BE2C (cell line): Measurements from ENCODE around the gene IL19.
"Not testable (repeated sequence)": the region's sequence is repeated elsewhere in the genome, so short reads cannot be mapped to it uniquely, and the experiment has no call there.

ENCODE experiments used
- DNase-seq: peaks from one replicate; pipeline ENCODE4 v3.0.0-alpha.2; 2020
- H3K27me3 ChIP-seq: fragments of 250-450 bp; sonication (Bioruptor Pico); 2 replicates; pipeline ENCODE4 v1.5.1; 2020; ENCODE audit warnings: mild to moderate bottlenecking
- H3K36me3 ChIP-seq: fragments of 250-450 bp; sonication (Bioruptor Pico); 2 replicates; pipeline ENCODE4 v1.5.1; 2020; ENCODE audit warnings: mild to moderate bottlenecking
- H3K4me1 ChIP-seq: fragments of 250-450 bp; sonication (Bioruptor Pico); 2 replicates; pipeline ENCODE4 v1.5.1; 2020
- H3K4me3 ChIP-seq: 2 replicates; pipeline ENCODE4 v1.5.1; 2011; ENCODE audit warnings: low read depth, low read length
- H3K9me3 ChIP-seq: fragments of 250-450 bp; sonication (Bioruptor Pico); 2 replicates; pipeline ENCODE4 v1.5.1; 2020
- TF ChIP-seq, protein P1 (sequence below): IDR thresholded peaks from 2 replicates; pipeline ENCODE4 v1.5.1; 2012; ENCODE audit warnings: mild to moderate bottlenecking, low read depth, low read length

The IL19 gene

DNA sequence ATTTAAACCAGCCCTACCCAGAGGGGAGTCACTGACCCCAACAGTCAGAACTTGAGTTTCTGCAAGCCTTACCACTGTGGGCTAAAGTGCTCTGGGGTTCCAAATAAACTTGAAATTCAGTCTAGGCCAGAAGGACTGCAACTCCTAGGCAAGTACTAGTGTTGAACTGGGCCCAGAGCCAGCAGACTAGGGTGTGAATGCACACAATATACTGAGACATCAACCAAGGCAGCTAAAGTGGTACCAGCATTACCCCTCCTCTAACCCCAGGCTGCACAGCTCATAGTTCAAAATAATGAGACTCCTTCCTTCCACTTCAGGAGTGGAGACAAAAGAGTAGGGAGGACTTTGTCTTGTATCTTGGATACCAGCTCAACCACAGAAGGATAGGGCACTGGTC is 75.9 kb downstream of the IL19 start:
- Histone ChIP-seq H3K27me3 (no peaks in the 10 kb centered on the region), H3K4me1 (no peaks in the 10 kb centered on the region), H3K9me3 (no peaks in the 10 kb centered on the region), H3K36me3 (no peaks in the 10 kb centered on the region), H3K4me3 (no peak overlapping the region)
- no peak for DNase-seq
- TF ChIP-seq, protein P1, sequence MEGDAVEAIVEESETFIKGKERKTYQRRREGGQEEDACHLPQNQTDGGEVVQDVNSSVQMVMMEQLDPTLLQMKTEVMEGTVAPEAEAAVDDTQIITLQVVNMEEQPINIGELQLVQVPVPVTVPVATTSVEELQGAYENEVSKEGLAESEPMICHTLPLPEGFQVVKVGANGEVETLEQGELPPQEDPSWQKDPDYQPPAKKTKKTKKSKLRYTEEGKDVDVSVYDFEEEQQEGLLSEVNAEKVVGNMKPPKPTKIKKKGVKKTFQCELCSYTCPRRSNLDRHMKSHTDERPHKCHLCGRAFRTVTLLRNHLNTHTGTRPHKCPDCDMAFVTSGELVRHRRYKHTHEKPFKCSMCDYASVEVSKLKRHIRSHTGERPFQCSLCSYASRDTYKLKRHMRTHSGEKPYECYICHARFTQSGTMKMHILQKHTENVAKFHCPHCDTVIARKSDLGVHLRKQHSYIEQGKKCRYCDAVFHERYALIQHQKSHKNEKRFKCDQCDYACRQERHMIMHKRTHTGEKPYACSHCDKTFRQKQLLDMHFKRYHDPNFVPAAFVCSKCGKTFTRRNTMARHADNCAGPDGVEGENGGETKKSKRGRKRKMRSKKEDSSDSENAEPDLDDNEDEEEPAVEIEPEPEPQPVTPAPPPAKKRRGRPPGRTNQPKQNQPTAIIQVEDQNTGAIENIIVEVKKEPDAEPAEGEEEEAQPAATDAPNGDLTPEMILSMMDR, result no peak

DNA sequence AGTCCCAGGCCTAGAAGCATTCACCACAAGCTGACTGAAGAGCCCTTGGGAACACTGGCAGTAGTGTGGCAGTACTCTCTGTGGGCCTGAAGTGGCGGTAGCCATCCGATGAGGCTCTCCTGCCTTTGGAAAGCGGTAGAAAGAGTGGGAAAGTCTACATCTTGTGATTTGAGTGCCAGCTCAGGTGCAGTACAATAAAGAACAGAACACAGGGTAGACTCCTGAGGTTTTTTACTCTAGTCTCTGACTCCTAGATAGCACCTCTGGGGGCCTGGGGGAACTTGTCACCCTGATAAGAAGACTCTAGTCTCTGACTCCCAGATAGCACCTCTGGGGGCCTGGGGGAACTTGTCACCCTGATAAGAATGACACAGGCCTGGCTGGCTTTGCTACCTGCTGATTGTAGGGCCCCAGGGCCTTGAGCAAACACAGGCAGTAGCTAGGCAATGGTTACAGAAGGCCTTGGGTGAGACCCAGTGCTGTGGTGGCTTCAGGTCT is 76.8 kb downstream of the IL19 start:
- TF ChIP-seq, protein P1, result no peak
- Histone ChIP-seq H3K27me3 (no peaks in the 10 kb centered on the region), H3K4me1 (no peaks in the 10 kb centered on the region), H3K9me3 (no peaks in the 10 kb centered on the region), H3K4me3 (no peak overlapping the region), H3K36me3 (no peaks in the 10 kb centered on the region)
- no peak for DNase-seq

DNA sequence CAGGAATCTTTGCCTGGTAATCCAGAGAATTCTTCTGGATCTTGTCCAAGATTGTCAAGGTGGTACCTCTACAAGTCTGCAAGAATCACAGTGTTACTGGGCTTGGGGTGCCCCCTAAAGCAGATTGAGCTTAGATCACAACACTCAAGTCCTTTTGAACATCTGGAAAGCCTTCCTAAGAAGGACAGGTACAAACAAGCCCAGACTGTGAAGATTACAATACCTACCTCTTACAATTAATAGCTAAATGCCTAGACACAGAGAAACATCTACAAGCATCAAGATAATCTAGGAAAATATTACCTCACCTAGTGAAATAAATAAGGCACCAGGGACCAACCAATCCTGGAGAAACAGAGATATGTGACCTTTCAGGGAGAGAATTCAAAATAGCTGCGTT is 77.4 kb downstream of the IL19 start:
- no peaks in the 10 kb centered on the region for H3K4me1 ChIP-seq

DNA sequence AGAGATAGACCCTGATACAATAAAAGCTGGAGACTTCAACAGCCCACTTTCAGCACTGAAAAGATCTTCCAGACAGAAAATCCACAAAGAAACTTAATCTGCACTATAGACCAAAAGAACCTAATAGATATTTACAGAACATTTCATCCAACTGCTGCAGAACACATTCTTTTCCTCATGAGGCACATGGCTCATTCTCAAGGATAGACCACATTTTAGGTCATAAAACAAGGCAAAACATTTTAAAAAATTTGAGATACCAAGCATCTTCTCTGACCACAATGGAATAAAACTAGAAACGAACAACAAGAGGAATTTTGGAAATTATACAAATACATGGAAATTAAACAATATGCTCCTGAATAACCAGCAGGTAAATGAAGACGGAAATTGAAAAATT is 79.8 kb downstream of the IL19 start:
- Histone ChIP-seq H3K36me3 (no peaks in the 10 kb centered on the region), H3K27me3 (no peaks in the 10 kb centered on the region), H3K9me3 (no peaks in the 10 kb centered on the region), H3K4me3 (no peak overlapping the region), H3K4me1 (no peaks in the 10 kb centered on the region)
- TF ChIP-seq, protein P1, result no peak
- no peak for DNase-seq

More for the DNA sequence above, 77.4 kb downstream of the IL19 start:
- Histone ChIP-seq H3K4me3 (no peak overlapping the region), H3K9me3 (no peaks in the 10 kb centered on the region), H3K36me3 (no peaks in the 10 kb centered on the region), H3K27me3 (no peaks in the 10 kb centered on the region)
- DNase-seq, result no peak
- TF ChIP-seq, protein P1, result no peak

DNA sequence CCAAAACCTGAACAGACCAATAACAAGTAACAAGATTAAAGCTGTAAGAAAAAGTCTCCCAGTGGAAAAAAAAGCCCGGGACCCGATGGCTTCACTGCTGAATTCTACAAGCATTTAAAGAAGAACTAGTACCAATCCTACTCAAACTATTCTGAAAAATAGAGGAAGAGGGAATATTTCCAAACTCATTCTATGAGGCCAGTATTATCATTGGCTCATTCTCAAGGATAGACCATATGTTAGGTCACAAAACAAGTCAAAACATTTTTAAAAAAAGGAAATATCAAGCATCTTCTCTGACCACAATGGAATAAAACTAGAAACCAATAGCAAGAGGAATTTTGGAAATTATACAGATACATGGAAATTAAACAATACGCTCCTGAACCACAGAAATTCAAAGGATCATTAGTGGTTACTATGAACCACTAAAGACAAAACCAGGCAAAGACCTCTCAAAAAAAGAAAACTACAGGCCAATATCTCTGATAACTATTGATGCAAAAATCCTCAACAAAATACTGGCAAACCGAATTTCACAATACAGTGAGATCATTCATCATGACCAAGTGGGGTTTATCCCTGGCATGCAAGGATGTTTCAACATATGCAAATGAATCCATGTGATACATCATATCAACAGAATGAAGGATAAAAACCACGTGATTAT is 80.9 kb downstream of the IL19 start:
- Histone ChIP-seq H3K27me3 (no peaks in the 10 kb centered on the region), H3K4me1 (no peaks in the 10 kb centered on the region), H3K9me3 (no peaks in the 10 kb centered on the region), H3K36me3 (no peaks in the 10 kb centered on the region), H3K4me3 (no peak overlapping the region)
- TF ChIP-seq, protein P1, result no peak
- no peak for DNase-seq

DNA sequence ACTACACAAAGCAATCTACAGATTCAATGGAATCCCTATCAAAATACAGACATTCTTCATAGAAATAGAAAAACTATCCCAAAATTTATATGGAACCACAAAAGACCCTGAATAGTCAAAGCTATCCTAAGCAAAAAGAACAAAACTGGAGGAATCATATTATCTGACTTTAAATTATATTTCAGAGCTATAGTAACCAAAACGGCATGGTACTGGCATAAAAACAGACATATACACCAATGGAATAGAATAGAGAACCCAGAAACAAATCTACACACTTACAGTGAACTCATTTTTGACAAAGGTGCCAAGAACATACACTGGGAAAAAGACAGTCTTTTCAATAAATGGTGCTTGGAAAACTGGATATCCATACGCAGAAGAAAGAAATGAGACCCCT is 82.1 kb downstream of the IL19 start:
- not testable (repeated sequence) for H3K36me3 ChIP-seq, H3K4me3 ChIP-seq, DNase-seq, H3K9me3 ChIP-seq, H3K27me3 ChIP-seq, H3K4me1 ChIP-seq

DNA sequence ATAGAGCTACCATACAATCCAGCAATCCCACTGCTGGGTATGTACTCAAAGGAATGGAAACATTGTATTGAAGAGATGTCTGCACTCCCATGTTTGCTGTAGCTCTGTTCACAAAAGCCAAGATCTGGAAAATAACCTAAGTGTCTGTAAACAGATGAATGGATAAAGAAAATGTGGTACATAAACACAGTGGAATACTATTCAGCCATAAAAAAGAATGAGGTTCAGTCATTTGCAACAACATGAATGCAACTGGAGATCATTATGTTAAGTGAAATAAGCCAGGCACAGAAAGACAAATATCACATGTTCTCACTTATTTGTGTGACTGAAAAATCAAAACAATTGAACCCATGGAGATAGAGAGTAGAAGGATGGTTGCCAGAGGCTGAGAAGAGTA is 83.1 kb downstream of the IL19 start:
- H3K4me1 ChIP-seq, H3K36me3 ChIP-seq, H3K4me3 ChIP-seq, DNase-seq, H3K27me3 ChIP-seq, H3K9me3 ChIP-seq: not testable (repeated sequence)
